A172 (cell line): ENCODE measurements around the gene PSME3. TPM values are rescaled to one million over a fixed set of nuclear protein-coding genes. Genes with fewer than 3 reads are reported as not detected.

Experiments used
- DNase-seq: peaks from one replicate; pipeline ENCODE4 v3.0.0-alpha.2; 2015; ENCODE audit warnings: low spot score
- total RNA-seq: library from RNA; depleted of rRNA; stranded (reverse); fragments of >200 nt; shearing (Covaris generic); gene quantifications from 2 replicates; pipeline ENCODE4 v1.2.3, GENCODE V29; 2014; rRNA removed

The PSME3 gene
- 185 and 217 TPM in 2 replicates for total RNA-seq

GRCh38 chr17:42832934-42833766 is at the start of gene PSME3:
PSME3 (plus strand) TSS chr17:42833397; CDS start chr17:42833632, 235 bp downstream.
- peak; percentile 75 for DNase-seq

DNA sequence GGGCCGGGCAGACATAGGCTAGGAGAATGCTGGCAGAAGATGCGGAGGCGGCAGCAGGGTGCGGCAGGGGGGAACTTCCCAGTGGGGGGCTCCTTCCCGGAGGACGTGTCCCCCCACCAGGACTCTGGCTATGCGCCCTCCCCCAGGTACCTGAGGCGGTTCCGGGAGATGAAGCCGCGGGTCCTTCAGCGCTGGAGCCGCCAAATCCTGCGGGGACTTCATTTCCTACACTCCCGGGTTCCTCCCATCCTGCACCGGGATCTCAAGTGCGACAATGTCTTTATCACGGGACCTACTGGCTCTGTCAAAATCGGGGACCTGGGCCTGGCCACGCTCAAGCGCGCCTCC is 49.4 kb upstream of the PSME3 start:
- no peak for DNase-seq

DNA sequence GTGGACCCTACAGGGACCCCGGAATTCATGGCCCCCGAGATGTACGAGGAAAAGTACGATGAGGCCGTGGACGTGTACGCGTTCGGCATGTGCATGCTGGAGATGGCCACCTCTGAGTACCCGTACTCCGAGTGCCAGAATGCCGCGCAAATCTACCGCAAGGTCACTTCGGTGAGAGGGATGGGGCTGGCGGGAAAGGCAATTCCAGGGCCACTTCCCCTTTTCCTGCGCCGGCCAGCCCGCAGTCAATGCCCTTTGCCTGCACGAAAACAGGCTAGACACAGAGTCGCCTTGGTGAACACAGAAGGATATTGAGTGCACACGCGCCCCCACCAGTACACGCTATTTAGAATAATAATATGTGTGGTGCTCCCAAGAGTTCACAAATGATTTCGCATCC is 48.8 kb upstream of the PSME3 start:
- DNase-seq: no peak

GRCh38 chr17:42784811-42785592 is 48.2 kb upstream of the PSME3 start:
- no peak for DNase-seq

DNA sequence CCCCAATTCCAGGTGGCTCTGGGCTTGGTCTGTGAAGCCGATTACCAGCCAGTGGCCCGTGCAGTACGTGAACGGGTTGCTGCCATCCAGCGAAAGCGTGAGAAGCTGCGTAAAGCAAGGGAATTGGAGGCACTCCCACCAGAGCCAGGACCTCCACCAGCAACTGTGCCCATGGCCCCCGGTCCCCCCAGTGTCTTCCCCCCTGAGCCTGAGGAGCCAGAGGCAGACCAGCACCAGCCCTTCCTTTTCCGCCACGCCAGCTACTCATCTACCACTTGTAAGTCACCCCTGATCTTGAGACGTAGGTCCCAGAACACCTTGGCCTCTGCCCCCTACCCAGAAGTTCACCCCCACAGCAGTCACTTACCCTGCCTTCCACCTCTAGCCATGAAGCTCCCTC is 45.9 kb upstream of the PSME3 start:
- no peak for DNase-seq

DNA sequence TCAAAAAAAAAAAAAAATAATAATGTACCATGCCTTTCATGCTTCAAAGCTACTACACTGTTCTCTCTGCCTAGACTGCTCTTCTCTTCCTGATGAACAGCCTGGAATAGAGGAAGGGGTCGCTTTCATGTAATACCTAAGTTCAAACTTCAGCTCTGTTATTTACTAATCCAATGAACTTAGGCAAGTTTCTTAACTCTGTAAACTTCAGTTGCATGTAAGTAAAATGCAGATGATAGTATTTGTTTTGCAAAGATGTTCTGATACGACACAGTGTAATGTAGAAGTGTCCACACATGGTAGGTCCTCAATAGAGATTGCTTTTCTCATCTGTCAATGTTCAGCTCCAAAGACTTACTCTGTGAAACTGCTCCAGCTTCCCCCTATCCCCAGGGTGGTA is 41.2 kb upstream of the PSME3 start:
- no peak for DNase-seq

GRCh38 chr17:42792545-42792944 is 40.7 kb upstream of the PSME3 start:
- DNase-seq: no peak

GRCh38 chr17:42795061-42795460 is 38.1 kb upstream of the PSME3 start:
- no peak for DNase-seq

- no peak for DNase-seq
These were observed 37.7 kb upstream of the PSME3 start for GRCh38 chr17:42795465-42795864.

GRCh38 chr17:42796066-42796758 is 37.0 kb upstream of the PSME3 start:
- DNase-seq: no peak

DNA sequence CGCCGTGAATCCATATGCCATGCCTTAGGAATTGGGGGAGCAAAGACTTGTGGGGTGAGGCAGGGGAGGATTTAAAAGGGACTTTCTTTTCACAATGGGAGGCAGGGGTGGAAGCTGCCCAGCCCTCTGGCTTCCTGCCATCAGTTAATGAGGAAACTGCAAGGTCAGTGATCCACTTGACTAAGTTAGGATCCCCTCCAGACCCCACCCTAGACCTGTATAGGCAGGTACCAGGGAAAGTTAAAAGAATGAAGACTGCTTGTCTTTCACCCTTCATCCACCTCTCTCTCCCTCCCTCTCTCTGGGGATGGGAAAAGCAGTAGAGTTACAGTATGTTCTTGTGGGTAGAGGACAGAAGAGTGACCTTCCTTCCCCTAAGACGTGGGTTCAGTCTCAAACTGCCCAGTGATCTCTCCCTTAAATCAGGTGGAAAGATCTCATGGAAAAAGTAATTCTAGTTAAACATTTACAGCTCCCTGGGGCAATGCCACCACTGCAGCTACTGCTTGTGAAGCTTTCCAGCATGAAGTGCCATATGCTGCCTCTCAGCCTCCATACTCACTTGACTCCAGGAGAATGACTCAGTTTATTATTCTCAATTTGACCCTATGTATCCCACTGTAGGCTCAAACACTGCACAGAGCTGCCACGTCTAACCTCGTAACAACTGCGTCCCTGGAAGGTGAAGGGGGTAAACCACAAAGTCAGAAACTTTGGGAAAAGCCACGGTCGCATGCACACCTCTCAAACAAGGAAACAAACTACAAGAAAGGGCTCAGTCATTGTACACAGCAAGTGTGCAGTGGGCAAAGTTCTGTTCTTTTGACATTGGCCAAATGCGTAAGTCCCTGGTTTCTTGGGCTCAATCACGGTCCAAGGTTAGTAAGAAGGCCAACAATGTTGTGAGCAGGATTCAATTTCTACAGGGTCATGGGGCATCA is 35.9 kb upstream of the PSME3 start:
- DNase-seq: no peak

DNA sequence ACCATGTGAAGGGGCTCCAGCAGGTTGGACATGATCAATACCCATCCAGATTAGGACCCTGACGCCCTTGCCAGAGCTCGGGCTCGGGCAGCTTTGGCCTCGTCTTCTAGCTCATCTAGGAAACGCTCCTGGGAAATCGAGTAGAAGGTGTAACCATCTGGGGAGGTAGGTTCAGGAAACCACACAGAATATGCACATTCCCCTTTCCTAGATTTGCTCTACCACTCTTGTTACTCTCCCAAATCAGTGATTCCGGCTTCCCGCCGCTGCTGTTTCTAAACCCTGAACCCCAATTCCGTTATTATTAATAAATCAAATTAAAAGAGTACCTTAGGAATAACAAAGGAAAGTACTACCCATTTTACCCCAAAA is 35.2 kb upstream of the PSME3 start:
- DNase-seq: no peak

DNA sequence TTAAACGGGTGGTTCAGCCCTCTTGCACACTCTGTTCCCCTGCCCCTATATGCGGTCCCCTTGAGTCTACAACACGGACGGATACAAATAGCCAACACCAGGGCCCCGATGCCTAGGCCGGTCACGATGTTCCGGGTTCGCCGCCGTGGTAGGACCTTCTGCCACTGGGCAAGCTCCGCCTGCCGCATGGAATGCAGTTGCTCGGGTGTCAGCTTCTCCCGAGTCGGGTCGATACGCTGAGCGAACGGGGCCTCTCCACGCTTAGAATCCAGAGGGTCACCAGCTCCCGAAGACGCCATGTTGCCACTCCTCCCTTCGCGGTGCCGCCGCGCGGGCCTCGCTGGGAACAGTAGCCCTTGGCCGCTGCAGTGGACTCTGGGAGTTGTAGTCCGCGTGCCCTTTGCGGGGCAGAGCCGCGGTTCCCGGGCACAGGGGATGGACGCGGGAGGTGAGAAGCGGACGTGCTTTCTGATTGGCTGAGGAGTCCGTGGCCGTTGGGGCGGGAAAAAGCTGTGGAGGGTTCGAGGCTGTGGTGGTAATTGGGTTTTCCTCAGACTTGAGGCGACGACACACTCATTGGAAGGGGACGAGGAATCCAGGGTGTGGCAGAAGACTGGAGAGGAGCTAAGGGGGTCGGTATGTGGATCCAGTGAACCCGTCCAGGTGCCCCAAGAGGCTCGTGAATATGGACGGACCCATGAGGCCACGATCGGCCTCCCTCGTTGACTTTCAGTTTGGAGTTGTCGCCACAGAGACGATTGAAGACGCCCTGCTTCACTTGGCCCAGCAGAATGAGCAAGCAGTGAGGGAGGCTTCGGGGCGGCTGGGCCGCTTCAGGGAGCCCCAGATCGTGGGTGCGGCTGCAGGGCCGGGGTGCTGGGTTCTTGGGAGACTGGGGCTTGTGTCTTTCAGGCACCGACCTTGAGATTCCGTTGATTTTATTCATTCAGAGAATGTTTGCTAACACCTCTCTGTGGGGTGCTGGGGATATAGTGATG is 34.5 kb upstream of the PSME3 start, which contains the start of the genes CNTD1 and COA3:
TSS of gene CNTD1 (plus strand) at position 479 of the 998 bp plus-strand sequence. CDS start at position 686, 207 bp downstream.
TSS of gene COA3 (minus strand) at position 322 of the 998 bp plus-strand sequence. CDS start at position 299, 23 bp downstream.
- DNase-seq: peak; percentile 67

GRCh38 chr17:42803074-42803883 is 29.9 kb upstream of the PSME3 start:
- DNase-seq: peak; percentile 46

GRCh38 chr17:42804918-42805367 is 28.3 kb upstream of the PSME3 start:
- DNase-seq: no peak

DNA sequence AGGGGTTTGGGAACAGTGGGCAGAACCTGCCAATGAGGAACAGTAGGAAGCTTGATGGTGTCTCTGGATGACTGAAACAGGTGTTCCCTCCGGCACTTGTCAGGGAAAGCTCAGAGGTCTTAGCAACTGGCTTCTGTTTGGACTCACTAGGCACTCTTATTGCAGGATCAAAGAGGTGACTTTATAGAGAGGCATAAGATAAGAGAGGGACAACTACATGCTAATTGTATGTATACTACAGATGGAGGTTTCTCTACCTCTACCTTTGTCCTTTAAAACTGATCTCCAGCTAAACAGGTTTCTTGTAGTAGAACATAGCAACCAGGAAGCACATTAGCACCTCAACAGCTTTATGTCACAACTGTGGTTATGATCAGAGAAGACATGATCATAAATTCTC is 26.9 kb upstream of the PSME3 start:
- DNase-seq: no peak

DNA sequence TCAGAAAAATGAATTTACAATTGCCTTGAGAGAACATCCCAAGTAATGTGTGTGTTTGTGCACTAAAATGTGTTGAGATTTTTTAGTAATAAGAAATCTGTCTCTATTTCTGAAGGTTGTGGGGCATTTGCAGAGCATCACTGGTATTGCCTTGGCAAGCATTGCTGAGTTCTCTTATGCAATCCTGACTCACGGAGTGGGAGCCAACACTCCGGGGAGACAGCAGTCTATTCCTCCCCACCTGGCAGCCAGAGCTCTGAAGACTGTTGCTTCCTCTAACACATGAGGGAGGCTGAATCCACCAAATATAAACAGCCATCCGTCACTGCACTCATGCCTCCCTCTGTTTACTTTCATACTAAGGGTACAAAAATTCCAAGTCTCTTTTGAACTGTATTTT is 23.9 kb upstream of the PSME3 start:
- peak; percentile 66 for DNase-seq

DNA sequence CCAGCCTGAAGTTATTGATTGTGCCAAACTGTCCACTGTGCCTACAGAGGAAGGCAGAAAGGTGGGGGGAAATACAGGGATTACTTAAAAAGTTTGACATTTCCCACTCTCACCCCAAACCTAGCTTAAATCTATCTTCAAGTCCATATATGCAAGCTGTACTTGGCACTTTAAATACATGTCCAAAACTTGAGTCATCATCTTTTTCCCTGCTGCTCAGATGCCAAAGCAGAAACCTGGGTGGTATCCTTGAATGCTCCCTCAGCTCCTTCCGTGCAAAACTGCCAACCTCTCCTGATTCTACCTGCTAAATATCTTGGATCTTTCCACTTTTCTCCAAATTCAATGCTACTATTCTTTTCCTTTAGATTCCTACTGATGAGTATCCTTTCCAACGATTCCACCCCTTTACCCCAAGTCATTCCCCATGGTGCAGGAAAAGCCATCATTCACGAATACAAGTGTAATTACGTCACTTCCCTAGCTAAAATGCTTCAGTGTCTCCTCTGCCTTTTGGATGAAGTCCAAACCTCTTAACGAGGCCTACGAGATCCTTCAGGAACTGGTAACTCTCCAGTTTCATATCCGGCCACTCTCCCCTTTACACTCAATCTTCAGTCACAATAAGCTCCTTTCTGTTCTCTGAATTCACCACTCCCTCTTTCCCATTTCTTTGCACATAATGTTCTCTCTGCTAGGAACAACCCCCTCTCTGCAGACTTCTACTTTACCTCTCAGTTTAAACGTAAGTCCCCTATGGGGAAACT is 18.4 kb upstream of the PSME3 start:
- peak; percentile 96 for DNase-seq
